Mucosa of descending colon (tissue), 3 donors: ENCODE measurements around the gene APRT. TPM values are rescaled to one million over a fixed set of nuclear protein-coding genes. Genes with fewer than 3 reads are reported as not detected.

Source experiments
- ATAC-seq: fragments of 200-7000 bp; cut with Tn5 transposase; one replicate; pipeline ENCODE4 v1.9.1; 2020; ENCODE audit warnings: mild to moderate bottlenecking, moderate library complexity
- DNase-seq, 3 donors: peaks; one replicate each; pipeline ENCODE4 v3.0.0-alpha.2; 2020
- H3K36me3 ChIP-seq: fragments of 200-600 bp; one replicate; pipeline ENCODE4 v1.8.0; 2021; ENCODE audit warnings: low read depth, mild to moderate bottlenecking
- H3K4me1 ChIP-seq: fragments of 200-600 bp; one replicate; pipeline ENCODE4 v1.8.0; 2021; ENCODE audit warnings: low read depth, mild to moderate bottlenecking
- H3K4me3 ChIP-seq: fragments of 200-600 bp; one replicate; pipeline ENCODE4 v1.8.0; 2021; ENCODE audit warnings: mild to moderate bottlenecking
- H3K9me3 ChIP-seq: fragments of 200-600 bp; one replicate; pipeline ENCODE4 v1.8.0; 2021; ENCODE audit warnings: mild to moderate bottlenecking
- intact Hi-C, 2 donors: fragments of 100-400 bp; cut with DNase I in 1 of 2; cut with micrococcal nuclease in 1 of 2; formaldehyde crosslinking; loops; one replicate each; pipeline versions ENCODE4 v1.11.0 to v1.11.1; 2022; cut with DNase I, micrococcal nuclease
- total RNA-seq, 3 donors: library from RNA; stranded (reverse); fragmentation: NEBNext Ultra II Directional in 2 of 3; extraction: Animal tissue kit (Norgen Biotek cat#: 25700) in 2 of 3; gene quantifications; one replicate each; pipeline versions ENCODE4 v1.2.1 to v1.2.4, GENCODE V29; 2021 to 2023
- TF ChIP-seq, protein P1 (sequence below): fragments of 200-600 bp; IDR thresholded peaks from one replicate; pipeline ENCODE4 v1.8.0; 2022; ENCODE audit warnings: antibody characterized with exemption, mild to moderate bottlenecking
- donor health status: DM: no; HTN: no; CAD: no; lungs with moderate emphysema.
- donor health status: DM: no; HTN: no; CAD: no.
- donor health status: DM: no; HTN: yes; CAD: no.

APRT gene
- total RNA-seq, 3 donors from 2014 or later, result 76.5 to 185 (median 113) TPM

DNA sequence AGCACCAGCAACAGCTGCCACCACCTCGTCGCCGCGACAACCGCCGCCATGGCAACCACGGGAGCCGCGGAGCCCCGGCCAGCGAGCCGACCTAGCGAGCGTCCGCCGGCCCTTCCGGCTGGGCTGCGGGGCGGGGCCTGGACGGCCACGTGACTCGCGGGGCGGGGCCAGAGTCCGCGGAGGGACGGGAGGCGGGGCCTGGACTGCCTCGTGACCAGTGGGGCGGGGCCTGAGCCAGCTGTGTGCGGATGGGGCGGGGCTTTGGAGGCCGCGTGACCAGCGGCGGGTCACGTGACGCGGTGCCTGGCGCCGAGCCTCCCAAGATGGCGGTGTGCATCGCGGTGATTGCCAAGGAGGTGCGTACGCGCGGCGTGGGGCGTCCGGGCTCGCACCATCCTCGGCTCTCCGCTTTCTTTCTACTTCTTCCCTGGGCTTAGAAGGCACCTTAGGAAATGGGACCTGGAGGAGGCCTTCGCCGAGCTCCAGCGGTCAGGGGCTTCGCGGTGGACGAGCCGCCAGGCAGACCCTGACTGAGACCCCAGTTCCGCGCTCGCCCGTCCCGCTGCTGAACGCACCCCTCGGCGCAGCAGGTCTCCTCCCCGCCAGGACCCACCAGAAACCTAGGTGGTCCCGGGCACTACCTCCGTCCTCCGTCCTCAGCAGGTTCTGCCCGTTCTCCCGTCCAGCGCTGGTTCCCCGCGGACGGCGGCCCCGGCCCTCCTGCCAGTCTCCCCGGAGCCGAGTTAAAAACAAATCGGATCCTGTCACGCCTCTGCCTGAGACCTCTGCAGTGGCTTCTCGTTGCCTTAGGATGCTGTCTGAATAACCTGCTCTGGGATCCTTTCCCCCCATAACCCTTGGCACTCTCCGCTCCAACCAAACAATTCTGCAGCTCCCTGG is 45.4 kb upstream of the APRT start, which contains the start of the genes GALNS and TRAPPC2L:
GALNS (minus strand) TSS at position 120 of the 900 bp plus-strand sequence; CDS start at position 50, 70 bp downstream.
TRAPPC2L (plus strand) TSS at position 300 of the 900 bp plus-strand sequence; CDS start at position 324, 24 bp downstream.
- no peaks in the 10 kb centered on the region for H3K36me3 ChIP-seq
- H3K4me1 ChIP-seq, result peaks cover 32% of the 10 kb centered on the region
- TF ChIP-seq, protein P1, sequence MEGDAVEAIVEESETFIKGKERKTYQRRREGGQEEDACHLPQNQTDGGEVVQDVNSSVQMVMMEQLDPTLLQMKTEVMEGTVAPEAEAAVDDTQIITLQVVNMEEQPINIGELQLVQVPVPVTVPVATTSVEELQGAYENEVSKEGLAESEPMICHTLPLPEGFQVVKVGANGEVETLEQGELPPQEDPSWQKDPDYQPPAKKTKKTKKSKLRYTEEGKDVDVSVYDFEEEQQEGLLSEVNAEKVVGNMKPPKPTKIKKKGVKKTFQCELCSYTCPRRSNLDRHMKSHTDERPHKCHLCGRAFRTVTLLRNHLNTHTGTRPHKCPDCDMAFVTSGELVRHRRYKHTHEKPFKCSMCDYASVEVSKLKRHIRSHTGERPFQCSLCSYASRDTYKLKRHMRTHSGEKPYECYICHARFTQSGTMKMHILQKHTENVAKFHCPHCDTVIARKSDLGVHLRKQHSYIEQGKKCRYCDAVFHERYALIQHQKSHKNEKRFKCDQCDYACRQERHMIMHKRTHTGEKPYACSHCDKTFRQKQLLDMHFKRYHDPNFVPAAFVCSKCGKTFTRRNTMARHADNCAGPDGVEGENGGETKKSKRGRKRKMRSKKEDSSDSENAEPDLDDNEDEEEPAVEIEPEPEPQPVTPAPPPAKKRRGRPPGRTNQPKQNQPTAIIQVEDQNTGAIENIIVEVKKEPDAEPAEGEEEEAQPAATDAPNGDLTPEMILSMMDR, result no peak
- H3K9me3 ChIP-seq, result no peaks in the 10 kb centered on the region
- H3K4me3 ChIP-seq, result peak within 1 kb of the TSS; percentile 95
- intact Hi-C loops, result no loop called here
- DNase-seq (peak; percentile 98 to 100 (median 100)), ATAC-seq (peak; percentile 97)

DNA sequence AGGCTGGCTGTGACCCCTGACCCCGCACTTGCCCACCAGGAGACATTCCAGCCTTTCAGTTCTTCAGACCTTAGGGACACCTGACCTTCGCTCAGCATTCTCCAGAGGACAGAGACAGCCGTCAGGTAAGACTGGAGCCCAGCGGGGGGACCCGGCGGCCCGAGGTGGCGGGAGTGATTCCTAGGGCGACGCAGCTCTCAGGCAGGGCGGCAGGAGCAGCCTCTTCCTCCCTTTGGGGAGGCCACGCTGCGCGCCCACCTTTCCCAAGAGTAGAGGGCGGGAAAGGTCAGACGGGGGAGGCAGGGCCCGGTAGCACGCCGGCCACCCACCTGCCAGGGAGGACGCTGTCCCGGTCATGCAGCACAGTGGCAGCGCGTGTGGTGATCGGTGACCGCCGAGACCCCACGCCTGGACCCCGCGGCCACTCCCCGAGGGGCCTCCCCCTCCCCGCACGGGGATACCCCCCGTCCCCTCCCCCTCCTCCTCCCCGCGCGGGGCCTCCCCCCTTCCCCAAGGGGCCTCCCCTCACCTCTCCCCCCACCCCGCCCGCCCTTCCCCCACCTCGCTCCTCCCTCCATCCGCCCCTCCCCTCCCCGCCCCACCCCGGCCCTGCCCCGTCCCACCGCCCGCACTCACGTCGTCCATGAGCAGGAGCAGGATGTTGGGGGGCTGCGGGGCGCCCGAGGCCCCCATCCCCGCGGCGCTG is 44.5 kb upstream of the APRT start:
- TF ChIP-seq, protein P1, result no peak
- ATAC-seq (peak; percentile 57), DNase-seq (peak; percentile 21 to 71 (median 58))
- no peaks in the 10 kb centered on the region for H3K9me3 ChIP-seq
- no peaks in the 10 kb centered on the region for H3K36me3 ChIP-seq
- peak overlapping the region; percentile 95 for H3K4me3 ChIP-seq
- peaks cover 32% of the 10 kb centered on the region for H3K4me1 ChIP-seq
- intact Hi-C loops, result no loop called here

DNA sequence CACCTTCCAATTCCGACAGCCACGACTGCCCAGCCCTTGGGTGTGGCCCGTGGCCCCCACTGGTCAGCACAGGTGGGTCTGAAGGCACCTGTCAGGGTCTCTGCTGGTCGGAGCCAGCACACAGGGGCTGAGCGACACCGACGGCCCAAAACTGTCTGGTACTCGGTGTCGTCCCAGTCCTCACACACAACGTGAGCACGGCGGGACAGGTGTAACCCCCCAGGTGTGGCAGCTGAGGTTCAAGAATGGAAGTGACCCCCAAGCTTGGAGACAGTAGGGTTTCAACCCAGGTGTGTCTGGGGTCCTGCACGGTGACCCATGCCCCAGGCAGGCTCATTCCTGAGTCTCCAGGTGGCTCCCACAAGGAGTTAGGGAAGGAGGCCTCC is 44.0 kb upstream of the APRT start:
- Histone ChIP-seq H3K9me3 (no peaks in the 10 kb centered on the region), H3K4me1 (peaks cover 32% of the 10 kb centered on the region), H3K4me3 (no peak overlapping the region), H3K36me3 (no peaks in the 10 kb centered on the region)
- TF ChIP-seq, protein P1, result no peak
- ATAC-seq, result no peak
- no peak for DNase-seq
- intact Hi-C loops, result no loop called here

DNA sequence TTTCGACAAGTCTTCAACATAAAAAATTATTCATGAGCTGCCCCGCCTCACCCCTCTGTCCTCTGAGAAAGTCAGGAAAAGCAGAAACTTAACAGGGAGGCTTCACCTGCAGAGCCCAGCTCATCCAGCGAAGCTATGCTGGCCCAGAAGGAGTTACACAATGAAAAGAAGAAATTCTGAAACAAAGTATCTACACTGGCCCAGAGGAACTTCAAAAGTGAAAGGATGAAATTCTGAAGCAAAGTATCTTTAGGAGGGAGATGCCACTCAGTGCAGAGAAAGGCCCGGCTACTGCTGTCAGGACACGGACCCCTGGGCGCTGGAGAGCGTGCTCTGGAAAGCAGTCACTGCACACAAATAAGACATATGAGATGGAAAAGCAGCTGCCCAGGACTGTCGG is 43.4 kb upstream of the APRT start:
- H3K4me1 ChIP-seq, result peaks cover 32% of the 10 kb centered on the region
- no peaks in the 10 kb centered on the region for H3K9me3 ChIP-seq
- DNase-seq (no peak), ATAC-seq (no peak)
- TF ChIP-seq, protein P1, result no peak
- H3K4me3 ChIP-seq, result no peak overlapping the region
- H3K36me3 ChIP-seq, result no peaks in the 10 kb centered on the region
- intact Hi-C loops, result no loop called here

DNA sequence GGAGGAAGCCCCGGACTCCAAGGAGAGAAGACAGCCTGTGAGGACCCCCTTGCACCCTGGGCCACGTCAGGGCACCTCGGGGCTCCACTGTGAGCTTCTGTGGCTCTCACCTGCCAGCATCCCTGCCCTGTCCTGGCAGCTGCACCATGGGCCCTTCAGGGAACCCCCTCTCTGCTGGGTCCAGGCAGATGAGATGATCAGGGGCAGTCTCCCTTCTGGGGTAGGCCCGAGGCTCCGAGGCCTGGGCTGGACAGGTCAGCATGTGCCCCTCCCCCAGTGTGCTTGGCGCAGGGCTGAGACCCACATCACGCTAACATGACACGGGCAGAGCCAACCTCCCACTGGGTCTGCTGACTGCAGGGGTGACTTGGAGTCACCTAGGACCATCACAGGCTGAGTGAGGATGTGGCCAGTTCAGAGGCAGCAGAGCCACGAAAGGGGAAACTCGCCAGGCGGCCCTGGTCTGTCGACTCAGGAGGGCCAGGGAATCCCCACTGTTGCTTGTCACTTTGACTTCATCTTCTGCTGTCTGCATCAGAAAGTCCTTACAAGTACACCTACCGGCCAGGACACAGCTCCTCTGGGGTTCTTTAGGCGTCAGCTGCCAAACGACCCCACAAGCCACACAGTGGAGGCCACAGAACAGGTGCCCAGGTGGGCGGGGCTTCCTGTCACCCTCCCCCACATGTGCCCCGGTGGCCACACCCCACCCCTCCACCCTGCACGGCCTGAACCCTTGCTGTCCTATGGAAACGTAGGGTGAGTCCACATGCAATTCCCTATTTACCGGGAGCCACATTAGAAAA is 42.8 kb upstream of the APRT start:
- no peak overlapping the region for H3K4me3 ChIP-seq
- TF ChIP-seq, protein P1, result no peak
- DNase-seq (peak in 1 of 3 donors; percentile 34), ATAC-seq (no peak)
- peaks cover 32% of the 10 kb centered on the region for H3K4me1 ChIP-seq
- H3K36me3 ChIP-seq, result no peaks in the 10 kb centered on the region
- H3K9me3 ChIP-seq, result no peaks in the 10 kb centered on the region
- intact Hi-C loops, result no loop called here
